HFF-Myc (cell line): Measurements from ENCODE around the gene HDAC4.

Experiments used
- DNase-seq: peaks from one replicate; pipeline ENCODE4 v3.0.0-alpha.2; 2011; ENCODE audit warnings: low read depth; ENCODE audit errors: extremely low read depth
- H3K4me3 ChIP-seq: replicated peaks from 2 replicates; pipeline ENCODE4 v1.5.1; 2011; ENCODE audit warnings: low read depth, mild to moderate bottlenecking, control low read depth, low read length
- TF ChIP-seq, protein P1 (sequence below): IDR thresholded peaks from 2 replicates; pipeline ENCODE4 v1.5.1; 2012; ENCODE audit warnings: mild to moderate bottlenecking, low read depth, low read length, control low read depth; ENCODE audit errors: missing control alignments

The HDAC4 gene

DNA sequence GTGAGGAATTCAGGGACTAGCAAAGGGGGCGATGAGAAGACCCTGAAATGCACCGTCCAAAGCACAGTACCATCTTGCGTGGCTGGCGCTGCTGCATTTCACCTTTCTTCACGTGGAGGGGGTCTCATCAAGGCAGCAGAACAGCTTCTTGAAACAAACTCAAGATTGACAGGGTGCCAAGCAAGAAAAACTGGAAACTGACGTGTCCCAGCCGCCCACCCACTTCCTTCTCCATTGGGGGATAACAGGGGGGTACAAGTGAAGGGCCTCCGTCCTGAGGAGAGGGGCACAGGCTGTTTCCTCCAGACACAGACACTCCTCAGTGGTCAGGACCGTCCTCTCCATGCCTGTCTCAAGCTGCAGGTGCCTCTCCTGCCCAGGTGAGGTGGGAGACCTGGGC, 32.5 kb downstream of the HDAC4 start:
- H3K4me3 ChIP-seq: no peak overlapping the region
- TF ChIP-seq, protein P1, sequence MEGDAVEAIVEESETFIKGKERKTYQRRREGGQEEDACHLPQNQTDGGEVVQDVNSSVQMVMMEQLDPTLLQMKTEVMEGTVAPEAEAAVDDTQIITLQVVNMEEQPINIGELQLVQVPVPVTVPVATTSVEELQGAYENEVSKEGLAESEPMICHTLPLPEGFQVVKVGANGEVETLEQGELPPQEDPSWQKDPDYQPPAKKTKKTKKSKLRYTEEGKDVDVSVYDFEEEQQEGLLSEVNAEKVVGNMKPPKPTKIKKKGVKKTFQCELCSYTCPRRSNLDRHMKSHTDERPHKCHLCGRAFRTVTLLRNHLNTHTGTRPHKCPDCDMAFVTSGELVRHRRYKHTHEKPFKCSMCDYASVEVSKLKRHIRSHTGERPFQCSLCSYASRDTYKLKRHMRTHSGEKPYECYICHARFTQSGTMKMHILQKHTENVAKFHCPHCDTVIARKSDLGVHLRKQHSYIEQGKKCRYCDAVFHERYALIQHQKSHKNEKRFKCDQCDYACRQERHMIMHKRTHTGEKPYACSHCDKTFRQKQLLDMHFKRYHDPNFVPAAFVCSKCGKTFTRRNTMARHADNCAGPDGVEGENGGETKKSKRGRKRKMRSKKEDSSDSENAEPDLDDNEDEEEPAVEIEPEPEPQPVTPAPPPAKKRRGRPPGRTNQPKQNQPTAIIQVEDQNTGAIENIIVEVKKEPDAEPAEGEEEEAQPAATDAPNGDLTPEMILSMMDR: no peak
- DNase-seq: no peak

DNA sequence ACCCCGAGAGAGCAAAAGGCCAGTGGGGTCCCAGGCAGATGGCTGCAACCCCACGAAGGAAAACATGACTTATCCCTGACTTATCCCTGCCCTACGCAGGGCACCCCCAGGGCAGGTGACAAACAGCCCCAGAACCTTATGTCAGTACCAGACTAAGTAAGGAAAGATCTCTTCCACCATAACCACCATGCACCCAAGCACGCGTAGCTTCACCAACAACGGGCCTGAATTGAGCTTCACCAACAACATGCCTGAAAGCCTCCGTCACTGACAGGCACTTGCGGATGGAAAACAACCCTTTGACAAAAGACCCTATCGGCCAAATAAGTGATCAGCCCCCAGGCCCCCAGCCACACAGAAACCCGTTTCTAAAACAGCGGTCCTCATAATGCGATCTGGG, 34.1 kb downstream of the HDAC4 start:
- DNase-seq: no peak
- TF ChIP-seq, protein P1: no peak
- no peak overlapping the region for H3K4me3 ChIP-seq

DNA sequence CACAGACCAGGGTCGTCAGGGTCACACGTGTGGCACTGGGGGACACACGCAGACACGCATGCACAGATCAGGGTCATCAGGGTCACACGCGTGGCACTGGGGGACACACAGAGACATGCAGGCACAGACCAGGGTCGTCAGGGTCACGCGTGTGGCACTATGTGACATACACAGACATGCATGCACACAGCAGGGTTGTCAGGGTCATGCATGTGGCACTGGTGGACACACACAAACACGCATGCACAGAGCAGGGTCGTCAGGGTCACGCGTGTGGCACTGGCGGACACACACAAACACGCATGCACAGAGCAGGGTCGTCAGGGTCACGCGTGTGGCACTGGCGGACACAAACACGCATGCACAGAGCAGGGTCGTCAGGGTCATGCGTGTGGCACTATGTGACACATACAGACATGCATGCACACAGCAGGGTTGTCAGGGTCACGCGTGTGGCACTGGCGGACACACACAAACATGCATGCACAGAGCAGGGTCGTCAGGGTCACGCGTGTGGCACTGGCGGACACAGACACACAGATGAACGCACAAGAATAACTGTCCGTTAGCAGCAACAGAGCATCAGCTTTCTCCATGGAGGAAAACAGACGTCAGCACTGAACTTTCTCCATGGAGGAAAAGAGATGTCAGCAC, 34.9 kb downstream of the HDAC4 start:
- no peak for DNase-seq
- H3K4me3 ChIP-seq: no peak overlapping the region
- TF ChIP-seq, protein P1: no peak

DNA sequence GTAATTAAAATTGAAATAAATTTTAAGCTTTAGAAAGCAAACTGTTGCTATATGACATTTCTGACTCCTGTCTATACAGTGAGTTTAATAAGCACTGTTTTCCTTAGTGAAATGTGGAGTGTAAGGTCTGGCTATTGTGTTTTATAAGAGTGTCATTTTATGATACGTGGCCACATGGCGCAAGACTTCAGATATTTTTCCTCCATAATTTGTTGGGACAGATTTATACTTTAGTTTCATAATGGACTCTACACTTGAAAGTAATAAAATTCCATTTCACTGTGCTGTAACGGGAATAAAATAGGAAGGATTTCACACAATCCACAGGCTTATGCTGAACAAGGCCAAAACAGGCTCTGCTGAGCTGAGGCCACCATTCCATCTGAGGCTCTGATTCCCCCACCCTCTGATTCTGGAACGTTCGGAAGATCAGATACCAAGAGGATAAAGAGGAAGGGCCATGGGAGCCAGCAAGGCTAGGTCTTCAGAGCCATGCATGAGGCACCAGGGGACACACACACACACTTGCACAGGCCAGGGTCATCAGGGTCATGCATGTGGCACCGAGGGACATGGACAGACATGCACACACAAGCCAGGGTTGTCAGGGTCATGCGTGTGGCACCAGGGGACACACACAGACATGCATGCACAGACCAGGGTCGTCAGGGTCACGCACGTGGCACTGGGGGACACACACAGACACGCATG, 35.6 kb downstream of the HDAC4 start:
- DNase-seq: no peak
- no peak overlapping the region for H3K4me3 ChIP-seq
- TF ChIP-seq, protein P1: no peak

DNA sequence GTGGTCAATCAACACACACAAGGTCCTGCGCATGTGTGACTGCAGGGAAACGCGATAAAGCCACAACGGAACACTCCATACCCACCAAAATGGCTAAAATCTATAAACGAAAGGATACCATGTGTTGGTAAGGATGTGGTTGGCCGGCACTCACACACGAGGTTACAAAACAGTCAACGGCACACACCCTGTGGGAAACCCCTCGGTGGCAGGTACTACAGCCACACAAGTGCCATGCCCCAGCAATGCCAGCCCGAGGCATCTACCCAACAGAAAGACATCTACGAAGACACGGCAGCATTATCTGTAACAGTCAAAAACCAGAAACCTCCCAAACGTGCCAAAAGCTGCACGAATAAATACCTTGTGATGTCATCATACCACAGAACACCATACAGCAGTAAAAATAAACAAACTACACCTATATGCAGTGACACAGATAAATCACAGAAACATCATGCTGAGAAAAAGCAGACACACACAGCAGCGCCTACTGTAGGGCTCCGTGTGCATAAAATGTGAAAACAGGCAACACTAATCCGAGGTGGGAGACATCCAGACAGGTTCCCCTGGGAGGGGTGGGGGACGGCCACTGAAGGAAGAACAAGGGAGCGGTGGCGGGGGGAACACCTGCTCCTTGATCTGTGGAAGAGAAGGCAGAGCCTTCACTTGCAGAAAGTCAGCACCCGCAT, 36.7 kb downstream of the HDAC4 start:
- DNase-seq: no peak
- no peak overlapping the region for H3K4me3 ChIP-seq
- TF ChIP-seq, protein P1: no peak

DNA sequence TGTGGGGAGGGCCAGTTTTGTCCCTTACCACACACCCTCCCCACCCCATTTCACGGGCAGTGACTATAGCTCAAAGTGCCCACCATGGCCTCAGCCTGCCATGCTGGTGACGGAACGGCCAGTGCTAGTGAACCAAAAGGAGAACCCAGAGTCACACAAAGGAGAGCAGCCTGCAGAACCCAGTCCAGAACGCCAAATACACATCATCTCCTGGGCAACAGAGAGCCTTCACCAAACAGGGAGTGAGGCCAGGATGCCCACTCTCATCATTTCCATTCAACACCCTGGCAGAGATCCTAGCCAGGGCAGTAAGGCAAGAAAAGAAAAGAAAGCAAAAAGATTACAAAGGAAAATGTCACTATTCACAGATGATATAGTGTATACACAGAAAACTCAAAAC, 38.3 kb downstream of the HDAC4 start:
- TF ChIP-seq, protein P1: no peak
- DNase-seq: no peak
- H3K4me3 ChIP-seq: no peak overlapping the region
